Measurements from ENCODE around the gene ASCC3.

Gene ASCC3

DNA sequence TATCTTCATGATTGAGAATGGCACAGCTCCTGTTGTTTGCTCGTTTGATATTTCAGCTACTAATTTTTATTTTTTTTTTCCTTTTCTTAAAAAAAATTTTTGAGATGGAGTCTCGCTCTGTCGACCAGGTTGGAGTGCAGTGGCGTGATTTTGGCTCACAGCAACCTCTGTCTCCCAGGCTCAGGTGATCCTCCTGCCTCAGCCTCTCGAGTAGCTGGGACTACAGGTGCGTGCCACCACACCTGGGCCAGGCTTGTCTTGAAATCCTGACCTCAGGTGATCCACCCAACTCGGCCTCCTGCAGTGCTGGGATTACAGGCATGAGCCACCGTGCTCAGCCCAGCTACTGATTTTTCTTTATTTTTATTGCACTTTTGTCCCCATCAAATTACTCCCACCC, 266.2 kb downstream of the ASCC3 start:
- Mint-ChIP-seq H3K9me3 (no peaks in the 10 kb centered on the region), H3K36me3 (ENCODE audit: low read depth) (peaks cover 13% of the 10 kb centered on the region), H3K4me3 (no peak overlapping the region), H3K4me1 (ENCODE audit: low read depth) (no peaks in the 10 kb centered on the region), H3K27ac (no peak overlapping the region), H3K27me3 (ENCODE audit: low read depth) (no peaks in the 10 kb centered on the region)

DNA sequence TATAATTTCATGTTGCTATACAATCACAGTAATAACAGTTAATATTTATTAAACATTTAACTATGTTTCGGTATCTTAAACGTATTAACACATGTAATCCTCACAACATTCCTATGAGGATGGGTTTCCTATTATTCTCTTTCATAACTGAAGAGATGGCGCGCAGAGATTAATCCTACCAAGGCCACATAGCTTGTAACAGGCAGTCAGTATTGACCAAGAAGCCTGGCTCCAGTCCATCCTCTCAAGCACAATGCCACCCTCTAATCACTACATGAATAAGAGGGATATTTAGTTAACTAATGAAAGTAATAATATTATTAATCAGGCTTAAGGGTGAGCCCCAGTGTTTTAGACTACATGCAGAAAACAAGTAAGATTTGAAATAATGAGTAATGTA, 266.7 kb downstream of the ASCC3 start:
- no peaks in the 10 kb centered on the region for H3K9me3 Mint-ChIP-seq
- no peaks in the 10 kb centered on the region for H3K4me1 Mint-ChIP-seq (ENCODE audit: low read depth)
- peaks cover 9% of the 10 kb centered on the region for H3K36me3 Mint-ChIP-seq (ENCODE audit: low read depth)
- H3K4me3 Mint-ChIP-seq: no peak overlapping the region
- H3K27me3 Mint-ChIP-seq (ENCODE audit: low read depth): no peaks in the 10 kb centered on the region
- H3K27ac Mint-ChIP-seq: no peak overlapping the region

DNA sequence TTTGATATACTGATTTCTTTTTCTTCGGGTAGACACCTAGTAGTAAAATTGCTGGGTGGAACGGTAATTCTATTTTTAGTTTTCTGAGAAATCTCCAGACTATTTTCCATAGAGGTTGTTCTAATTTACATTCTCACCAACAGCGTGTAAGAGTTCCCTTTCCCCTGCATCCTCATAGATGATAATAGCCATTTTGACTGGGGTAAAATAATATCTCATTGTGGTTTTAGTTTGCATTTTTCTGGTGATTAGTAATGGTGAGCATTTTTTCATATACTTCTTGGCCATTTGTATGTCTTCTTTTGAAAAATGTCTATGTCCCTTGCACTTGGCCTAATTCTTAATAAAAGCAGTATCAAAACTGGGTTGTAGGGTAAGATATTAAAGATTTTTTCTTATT, 267.5 kb downstream of the ASCC3 start:
- Mint-ChIP-seq H3K27ac (no peak overlapping the region), H3K36me3 (ENCODE audit: low read depth) (peaks cover 9% of the 10 kb centered on the region), H3K27me3 (ENCODE audit: low read depth) (no peaks in the 10 kb centered on the region), H3K4me3 (no peak overlapping the region), H3K4me1 (ENCODE audit: low read depth) (no peaks in the 10 kb centered on the region), H3K9me3 (no peaks in the 10 kb centered on the region)

DNA sequence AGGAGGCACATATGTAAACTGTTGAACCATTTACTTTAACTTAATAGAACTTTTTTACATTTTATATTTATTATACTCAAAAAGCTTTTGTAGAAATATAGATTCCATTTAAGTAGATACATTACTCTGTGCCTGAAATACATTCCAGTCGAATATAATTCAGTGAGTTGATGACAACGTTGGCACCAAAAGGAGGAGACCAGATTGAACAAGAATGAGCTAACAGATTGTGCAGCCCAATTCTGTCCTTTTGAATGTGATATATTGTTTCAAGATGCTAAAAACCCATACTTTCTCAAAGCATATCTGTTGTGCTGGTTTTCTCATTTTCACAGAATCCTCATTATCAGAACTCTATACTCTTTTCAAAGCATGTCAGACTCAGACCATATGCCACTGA, 269.0 kb downstream of the ASCC3 start:
- Mint-ChIP-seq H3K4me1 (ENCODE audit: low read depth) (no peaks in the 10 kb centered on the region), H3K4me3 (no peak overlapping the region), H3K27me3 (ENCODE audit: low read depth) (no peaks in the 10 kb centered on the region), H3K27ac (no peak overlapping the region), H3K9me3 (no peaks in the 10 kb centered on the region), H3K36me3 (ENCODE audit: low read depth) (peaks cover 4% of the 10 kb centered on the region)

DNA sequence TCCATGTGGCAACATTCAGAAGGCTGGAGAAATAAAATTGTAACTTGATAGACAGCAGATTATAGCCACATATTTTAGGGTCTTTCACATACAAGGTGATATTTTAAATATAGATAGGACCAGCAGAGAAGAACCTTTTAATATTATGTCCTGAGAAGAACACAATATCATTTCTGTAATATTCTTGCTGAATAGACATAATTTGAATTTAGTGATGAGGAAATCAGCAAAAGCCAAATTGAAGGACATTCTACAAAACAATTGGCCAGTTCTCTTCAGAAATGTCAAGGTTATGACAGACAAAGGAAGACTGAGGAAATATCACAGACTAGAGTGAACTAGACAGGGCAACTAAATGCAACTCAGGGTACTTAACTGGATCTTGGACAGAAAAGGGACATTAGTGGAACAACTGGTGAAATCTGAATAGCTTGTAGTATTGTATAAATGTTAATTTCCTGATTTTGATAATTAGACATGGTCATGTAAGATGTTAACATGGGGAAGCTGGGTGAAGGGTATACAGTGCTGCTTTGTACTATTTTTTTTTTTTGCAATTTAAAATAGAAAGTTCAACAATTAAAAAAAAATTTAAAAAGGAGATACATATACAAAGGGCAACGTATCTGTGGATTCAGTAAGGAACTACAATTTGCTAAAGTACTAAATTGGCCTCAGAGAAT, 281.9 kb downstream of the ASCC3 start:
- Mint-ChIP-seq H3K4me1 (ENCODE audit: low read depth) (no peaks in the 10 kb centered on the region), H3K27ac (no peak overlapping the region), H3K9me3 (no peaks in the 10 kb centered on the region), H3K36me3 (ENCODE audit: low read depth) (peaks cover 21% of the 10 kb centered on the region), H3K27me3 (ENCODE audit: low read depth) (no peaks in the 10 kb centered on the region), H3K4me3 (no peak overlapping the region)

DNA sequence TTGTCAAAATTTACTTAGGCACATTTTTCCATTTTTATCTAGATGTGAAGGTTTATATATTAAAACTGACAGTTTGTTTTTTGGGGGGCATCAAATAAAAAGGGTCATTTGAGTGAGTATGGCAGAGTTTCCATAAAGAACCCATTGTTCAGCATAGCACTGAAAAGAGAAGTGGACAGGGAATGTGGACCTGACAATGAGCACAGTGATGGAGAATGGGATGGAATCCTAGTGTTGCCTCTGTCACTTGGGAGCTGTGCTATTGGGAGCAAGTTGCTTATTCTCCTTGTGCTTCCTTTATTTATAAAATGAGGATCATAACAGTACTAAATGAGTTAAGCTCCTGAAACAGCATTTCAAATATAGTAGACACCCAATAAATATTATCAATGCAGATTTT, 285.7 kb downstream of the ASCC3 start:
- H3K4me3 Mint-ChIP-seq: no peak overlapping the region
- H3K27me3 Mint-ChIP-seq (ENCODE audit: low read depth): no peaks in the 10 kb centered on the region
- H3K4me1 Mint-ChIP-seq (ENCODE audit: low read depth): peaks cover 3% of the 10 kb centered on the region
- peaks cover 14% of the 10 kb centered on the region for H3K36me3 Mint-ChIP-seq (ENCODE audit: low read depth)
- no peaks in the 10 kb centered on the region for H3K9me3 Mint-ChIP-seq
- no peak overlapping the region for H3K27ac Mint-ChIP-seq

DNA sequence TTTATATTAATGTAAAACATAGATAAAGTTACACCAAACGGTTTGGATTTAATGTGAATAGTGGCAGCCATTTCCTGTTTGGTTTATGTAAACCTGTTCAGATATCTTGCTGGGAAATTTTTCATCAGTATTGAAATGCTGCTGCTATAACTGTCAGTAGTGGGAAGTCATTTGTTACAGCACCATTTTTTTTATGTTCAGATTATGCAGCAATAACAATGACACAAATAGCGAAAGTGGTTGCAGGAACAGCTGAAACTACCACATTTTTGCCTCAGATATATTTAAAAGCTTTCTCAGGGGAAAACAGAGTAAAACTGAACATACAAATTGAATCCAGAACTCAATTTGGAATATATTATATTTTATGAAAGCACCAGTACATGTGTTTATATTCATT, 287.6 kb downstream of the ASCC3 start:
- no peaks in the 10 kb centered on the region for H3K27me3 Mint-ChIP-seq (ENCODE audit: low read depth)
- no peaks in the 10 kb centered on the region for H3K9me3 Mint-ChIP-seq
- H3K4me3 Mint-ChIP-seq: no peak overlapping the region
- peaks cover 3% of the 10 kb centered on the region for H3K4me1 Mint-ChIP-seq (ENCODE audit: low read depth)
- no peak overlapping the region for H3K27ac Mint-ChIP-seq
- peaks cover 22% of the 10 kb centered on the region for H3K36me3 Mint-ChIP-seq (ENCODE audit: low read depth)

DNA sequence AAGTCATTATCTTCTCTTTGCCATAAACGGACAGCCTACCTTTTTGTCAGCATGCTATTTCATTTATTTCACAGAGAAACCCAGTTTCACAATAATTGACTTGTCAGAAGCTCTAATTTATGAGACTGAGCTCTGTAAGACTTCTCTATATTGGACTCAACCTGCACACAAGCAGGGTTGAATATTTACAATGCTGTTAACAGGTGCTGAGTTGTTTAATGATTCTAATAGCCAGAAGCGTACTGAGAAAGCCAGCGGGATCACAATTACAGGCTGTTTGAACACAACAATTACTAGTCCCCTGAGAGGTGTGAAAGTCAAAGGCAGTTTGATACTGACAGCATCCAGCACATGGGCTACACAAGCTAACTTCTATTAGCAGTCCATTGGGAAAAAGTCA, 288.2 kb downstream of the ASCC3 start:
- Mint-ChIP-seq H3K4me1 (ENCODE audit: low read depth) (peaks cover 3% of the 10 kb centered on the region), H3K4me3 (no peak overlapping the region), H3K9me3 (no peaks in the 10 kb centered on the region), H3K36me3 (ENCODE audit: low read depth) (peaks cover 23% of the 10 kb centered on the region), H3K27me3 (ENCODE audit: low read depth) (no peaks in the 10 kb centered on the region), H3K27ac (no peak overlapping the region)

DNA sequence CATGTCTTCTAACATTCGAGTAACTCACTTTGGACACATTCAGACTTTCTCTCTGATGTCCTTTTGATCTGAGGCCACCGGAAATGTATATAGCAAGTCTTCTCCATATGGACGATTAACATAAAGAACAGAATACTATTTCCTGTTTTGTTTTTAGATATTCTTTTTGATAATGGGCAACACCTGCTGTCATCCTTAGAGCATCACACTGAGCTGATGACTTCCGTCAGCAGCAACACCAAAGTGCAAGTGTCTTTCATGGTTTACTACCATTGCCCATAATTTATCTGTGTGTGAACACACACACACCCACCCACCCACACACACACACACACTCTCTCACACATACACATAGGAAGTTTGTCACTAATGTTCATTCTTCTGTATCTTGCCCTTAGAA, 303.7 kb downstream of the ASCC3 start:
- H3K4me3 Mint-ChIP-seq: no peak overlapping the region
- H3K9me3 Mint-ChIP-seq: peaks cover 3% of the 10 kb centered on the region
- no peaks in the 10 kb centered on the region for H3K27me3 Mint-ChIP-seq (ENCODE audit: low read depth)
- H3K36me3 Mint-ChIP-seq (ENCODE audit: low read depth): peaks cover 6% of the 10 kb centered on the region
- H3K27ac Mint-ChIP-seq: no peak overlapping the region
- H3K4me1 Mint-ChIP-seq (ENCODE audit: low read depth): no peaks in the 10 kb centered on the region

DNA sequence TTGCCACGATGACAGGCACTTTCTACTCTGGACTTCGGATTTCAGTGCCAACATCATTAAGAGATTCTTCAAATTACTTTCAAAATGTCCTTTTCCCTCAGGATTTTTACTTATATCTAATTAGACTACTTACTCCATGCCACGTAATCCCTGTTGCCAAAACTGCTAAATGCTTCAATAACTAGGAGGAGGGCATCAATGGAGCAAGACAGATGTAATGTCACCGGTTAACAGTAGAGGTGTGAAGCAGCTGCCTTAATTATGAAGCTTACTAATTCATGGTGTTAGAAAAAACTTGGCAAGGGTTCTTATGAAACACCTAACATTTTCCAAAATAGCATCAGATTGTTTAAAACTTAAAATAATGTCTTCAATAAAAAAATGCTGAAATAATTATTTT, 305.2 kb downstream of the ASCC3 start:
- peaks cover 3% of the 10 kb centered on the region for H3K9me3 Mint-ChIP-seq

DNA sequence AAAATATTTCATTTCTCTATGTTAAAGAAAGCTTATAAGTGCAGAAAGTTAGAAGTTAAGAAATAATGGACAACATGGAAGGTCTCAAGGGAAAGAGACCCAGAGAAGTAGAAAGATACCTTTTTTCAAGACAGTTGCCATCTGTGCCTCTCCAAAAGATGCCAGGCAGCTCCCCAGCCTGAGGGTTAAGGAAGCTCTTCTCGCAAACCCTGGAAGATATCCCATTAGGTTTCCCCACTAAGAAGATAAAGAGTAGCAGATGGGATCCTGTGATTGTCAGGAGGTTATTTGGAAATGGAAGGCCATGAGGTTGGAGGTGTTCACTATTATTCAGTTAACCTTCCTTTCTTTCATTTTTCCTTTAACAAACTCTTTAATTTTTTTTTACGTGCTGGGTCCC, 306.3 kb downstream of the ASCC3 start:
- Mint-ChIP-seq H3K9me3 (peaks cover 3% of the 10 kb centered on the region), H3K4me1 (ENCODE audit: low read depth) (no peaks in the 10 kb centered on the region), H3K27ac (no peak overlapping the region), H3K36me3 (ENCODE audit: low read depth) (peaks cover 13% of the 10 kb centered on the region), H3K27me3 (ENCODE audit: low read depth) (no peaks in the 10 kb centered on the region), H3K4me3 (no peak overlapping the region)

More for the DNA sequence above, 305.2 kb downstream of the ASCC3 start:
- Mint-ChIP-seq H3K27me3 (ENCODE audit: low read depth) (no peaks in the 10 kb centered on the region), H3K4me1 (ENCODE audit: low read depth) (no peaks in the 10 kb centered on the region), H3K36me3 (ENCODE audit: low read depth) (peaks cover 8% of the 10 kb centered on the region), H3K4me3 (no peak overlapping the region), H3K27ac (no peak overlapping the region)

DNA sequence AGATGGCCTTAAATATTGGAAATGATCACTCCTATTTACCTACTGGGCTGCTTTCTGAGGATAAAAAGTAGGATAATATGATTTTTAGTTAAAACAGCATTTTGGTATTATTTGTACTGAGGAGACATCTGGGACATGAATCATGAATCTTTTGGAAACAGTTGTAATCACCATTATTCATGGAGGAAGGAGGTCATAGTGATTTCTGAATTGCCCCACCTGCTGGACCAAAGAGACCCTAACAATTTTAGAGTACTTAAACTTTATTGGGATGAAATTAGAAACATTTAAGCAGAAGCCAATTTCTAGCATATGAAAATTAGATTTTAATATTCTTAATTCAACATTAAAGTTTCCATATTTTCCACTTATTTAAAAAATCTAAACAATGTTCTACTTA, 308.0 kb downstream of the ASCC3 start:
- peaks cover 11% of the 10 kb centered on the region for H3K36me3 Mint-ChIP-seq (ENCODE audit: low read depth)
- no peaks in the 10 kb centered on the region for H3K9me3 Mint-ChIP-seq
- no peak overlapping the region for H3K4me3 Mint-ChIP-seq
- no peaks in the 10 kb centered on the region for H3K27me3 Mint-ChIP-seq (ENCODE audit: low read depth)
- H3K27ac Mint-ChIP-seq: no peak overlapping the region
- no peaks in the 10 kb centered on the region for H3K4me1 Mint-ChIP-seq (ENCODE audit: low read depth)

DNA sequence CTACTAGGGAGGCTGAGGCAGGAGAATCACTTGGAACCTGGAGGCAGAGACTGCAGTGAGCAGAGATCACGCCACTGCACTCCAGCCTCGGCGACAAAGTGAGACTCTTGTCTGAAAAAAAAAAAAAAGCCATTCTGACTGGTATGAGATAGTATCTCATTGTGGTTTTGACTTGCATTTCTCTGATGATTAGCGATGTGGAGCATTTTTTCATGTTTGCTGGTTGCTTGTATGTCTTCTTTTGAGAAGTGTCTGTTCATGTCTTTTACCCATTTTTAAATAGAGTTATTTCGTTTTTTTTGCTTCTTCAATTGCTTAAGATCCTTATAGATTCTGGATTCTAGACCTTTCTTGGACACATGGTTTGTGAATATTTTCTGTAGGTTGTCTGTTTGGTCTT, 312.9 kb downstream of the ASCC3 start:
- no peaks in the 10 kb centered on the region for H3K27me3 Mint-ChIP-seq (ENCODE audit: low read depth)
- H3K9me3 Mint-ChIP-seq: no peaks in the 10 kb centered on the region
- no peaks in the 10 kb centered on the region for H3K4me1 Mint-ChIP-seq (ENCODE audit: low read depth)
- H3K27ac Mint-ChIP-seq: no peak overlapping the region
- no peak overlapping the region for H3K4me3 Mint-ChIP-seq
- H3K36me3 Mint-ChIP-seq (ENCODE audit: low read depth): peaks cover 8% of the 10 kb centered on the region

DNA sequence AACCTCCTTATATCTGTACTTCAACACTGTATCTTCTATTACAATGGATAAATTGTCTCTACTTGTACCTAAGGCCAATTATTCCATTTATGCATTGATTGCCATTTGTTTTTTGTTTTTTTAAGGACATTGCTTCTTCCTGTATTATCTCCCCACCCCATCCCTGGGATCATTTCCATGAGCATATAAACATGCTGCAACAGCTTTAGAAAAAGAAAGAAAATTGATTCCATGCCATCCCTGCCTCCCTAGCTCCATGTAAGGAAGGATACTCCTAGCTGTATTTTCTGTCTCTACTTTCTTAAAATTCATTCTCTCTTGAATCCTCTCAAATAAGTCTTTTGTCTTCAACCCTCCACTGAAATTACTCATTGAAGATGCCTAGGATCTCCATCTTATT, 314.6 kb downstream of the ASCC3 start:
- Mint-ChIP-seq H3K27me3 (ENCODE audit: low read depth) (no peaks in the 10 kb centered on the region), H3K27ac (no peak overlapping the region), H3K4me3 (no peak overlapping the region), H3K9me3 (no peaks in the 10 kb centered on the region), H3K36me3 (ENCODE audit: low read depth) (peaks cover 8% of the 10 kb centered on the region), H3K4me1 (ENCODE audit: low read depth) (no peaks in the 10 kb centered on the region)

DNA sequence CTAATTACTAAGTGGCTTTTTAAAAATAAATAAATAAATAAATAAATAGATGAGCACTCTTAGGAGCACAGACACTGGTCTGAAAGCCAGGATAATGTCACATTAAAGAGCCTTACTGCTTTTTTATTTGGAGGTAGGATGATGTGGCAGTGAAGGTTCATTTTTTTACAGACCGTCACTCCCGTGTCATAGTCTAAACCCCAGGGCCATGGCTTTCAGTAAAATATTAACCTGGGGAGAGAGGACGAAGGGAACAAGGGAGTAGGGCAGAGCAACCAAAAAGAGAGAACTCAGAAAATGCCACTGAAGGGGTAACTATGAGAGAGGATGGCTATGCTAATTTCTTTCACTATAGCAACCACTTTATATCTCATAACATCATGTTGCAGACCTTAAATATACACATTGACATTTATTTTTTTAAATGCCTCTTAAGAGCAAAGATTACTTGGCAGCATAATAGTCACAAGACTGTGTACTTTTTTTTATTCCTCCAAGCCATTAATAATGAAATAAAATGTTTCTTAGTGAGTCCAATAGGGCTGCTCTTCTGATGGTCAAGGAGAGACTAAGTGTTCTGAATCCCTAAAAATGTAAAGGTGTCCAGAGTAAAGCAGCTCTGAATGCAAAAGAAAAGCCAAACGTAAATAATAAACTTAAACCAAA, 315.6 kb downstream of the ASCC3 start:
- no peak overlapping the region for H3K4me3 Mint-ChIP-seq
- H3K36me3 Mint-ChIP-seq (ENCODE audit: low read depth): peaks cover 4% of the 10 kb centered on the region
- H3K27ac Mint-ChIP-seq: no peak overlapping the region

More for the DNA sequence above, 315.6 kb downstream of the ASCC3 start:
- no peaks in the 10 kb centered on the region for H3K4me1 Mint-ChIP-seq (ENCODE audit: low read depth)
- H3K9me3 Mint-ChIP-seq: no peaks in the 10 kb centered on the region
- no peaks in the 10 kb centered on the region for H3K27me3 Mint-ChIP-seq (ENCODE audit: low read depth)

Data from T-helper 1 cell treated with Interleukin-12 subunit alpha and Interleukin-12 subunit beta and Interleukin-4 antibody, amounts not matched to agents 30 μg/mL and 1 μg/mL, for 36 hours (primary cell).